Myocyte (in vitro differentiated cells): ENCODE measurements around the gene SOWAHB. TPM values are rescaled to one million over a fixed set of nuclear protein-coding genes. Genes with fewer than 3 reads are reported as not detected.
"Not testable (repeated sequence)": the region's sequence is repeated elsewhere in the genome, so short reads cannot be mapped to it uniquely, and the experiment has no call there.

Experiments used
- DNase-seq: peaks from one replicate; pipeline ENCODE4 v3.0.0-alpha.2; 2012; ENCODE audit warnings: low read depth
- total RNA-seq: library from RNA; depleted of rRNA; stranded (reverse); fragments of >200 nt; gene quantifications from 2 replicates; pipeline ENCODE4 v1.2.3, GENCODE V29; 2014

The SOWAHB gene
- total RNA-seq, 1 donor from 2014 or later: not detected

DNA sequence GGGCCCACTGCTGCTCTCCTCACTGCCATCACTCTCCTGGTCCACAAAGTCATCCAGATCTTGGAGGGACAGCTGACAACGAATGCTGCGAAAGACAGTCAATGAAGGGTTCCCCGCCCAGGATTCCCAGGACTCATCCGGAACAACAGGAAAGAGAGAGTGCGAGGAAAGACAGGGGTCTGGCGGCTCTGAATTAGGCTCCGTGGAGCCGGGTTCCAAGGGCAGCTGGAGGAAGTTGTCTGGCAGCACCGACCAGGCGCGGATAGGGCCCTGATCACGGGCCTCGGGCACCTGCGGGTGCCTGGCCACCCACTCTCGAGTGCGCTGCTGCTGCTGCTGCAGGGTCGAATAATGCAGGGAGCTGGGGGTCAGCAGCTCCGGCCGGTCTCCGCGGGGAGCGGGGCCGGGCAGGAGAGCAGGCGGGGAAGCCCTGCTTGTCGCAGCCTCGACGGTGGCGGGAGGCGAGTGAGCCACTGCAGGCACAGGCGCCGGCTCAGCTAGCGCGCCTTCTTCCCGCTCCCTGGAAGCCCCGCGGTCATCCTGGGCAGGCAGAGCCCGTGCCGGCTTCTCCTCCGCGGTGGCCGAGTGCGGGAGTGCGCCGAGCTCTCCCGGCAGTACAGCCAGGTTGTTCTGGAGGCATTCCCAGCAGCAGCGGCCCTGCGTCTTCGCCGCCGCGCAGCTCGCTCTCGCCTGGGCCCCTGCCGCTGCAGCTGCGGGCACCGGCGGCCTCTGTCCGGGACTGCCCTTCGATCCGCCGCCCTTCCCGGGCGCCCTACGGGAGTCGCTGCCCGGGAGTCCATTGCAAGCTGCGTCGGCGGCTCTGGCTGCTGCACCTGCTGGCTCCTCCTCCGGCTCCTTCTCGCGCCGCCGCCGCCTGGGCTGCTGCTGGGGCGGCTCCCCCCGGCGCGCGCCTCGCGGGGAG is 1.1 kb downstream of the SOWAHB start:
- no peak for DNase-seq

DNA sequence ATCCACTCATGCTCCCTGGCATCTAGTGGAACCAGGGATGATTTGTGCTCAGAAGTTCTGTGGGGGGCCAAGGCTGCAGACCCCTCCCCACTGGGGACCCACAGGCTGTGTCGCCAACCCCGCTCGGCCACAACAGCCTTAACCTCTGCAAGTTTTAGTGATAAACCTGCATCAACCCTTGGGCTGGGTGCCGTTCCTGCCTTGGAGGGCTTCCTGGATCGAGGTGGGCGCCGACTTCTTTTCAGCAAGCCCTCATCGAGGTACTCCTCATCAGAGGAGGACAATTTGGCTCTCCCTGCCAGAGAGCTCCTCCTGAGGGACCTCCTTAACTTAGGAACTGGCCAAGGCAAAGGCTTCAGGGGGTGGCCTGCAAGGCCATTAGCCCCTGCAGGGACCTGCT is 1.9 kb downstream of the SOWAHB start:
- DNase-seq: no peak

DNA sequence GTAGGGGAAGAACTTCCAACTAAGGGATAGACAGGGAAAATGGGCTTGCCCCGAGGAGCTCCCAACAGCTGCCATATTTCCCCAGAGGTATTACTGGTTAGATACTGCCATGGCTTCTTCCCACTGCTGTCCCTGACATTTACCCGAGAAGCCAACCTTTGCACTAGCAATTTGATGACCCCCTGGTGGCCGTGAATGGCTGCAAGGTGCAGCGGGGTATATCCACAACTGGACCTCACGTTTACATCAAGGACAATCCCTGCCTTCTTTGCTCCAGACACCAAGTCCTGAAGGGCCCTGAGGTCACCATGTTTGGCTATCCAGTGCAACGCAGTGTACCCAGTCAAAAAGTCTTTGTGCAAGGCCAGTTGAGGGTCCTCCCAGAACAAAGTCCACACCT is 2.3 kb downstream of the SOWAHB start:
- no peak for DNase-seq

DNA sequence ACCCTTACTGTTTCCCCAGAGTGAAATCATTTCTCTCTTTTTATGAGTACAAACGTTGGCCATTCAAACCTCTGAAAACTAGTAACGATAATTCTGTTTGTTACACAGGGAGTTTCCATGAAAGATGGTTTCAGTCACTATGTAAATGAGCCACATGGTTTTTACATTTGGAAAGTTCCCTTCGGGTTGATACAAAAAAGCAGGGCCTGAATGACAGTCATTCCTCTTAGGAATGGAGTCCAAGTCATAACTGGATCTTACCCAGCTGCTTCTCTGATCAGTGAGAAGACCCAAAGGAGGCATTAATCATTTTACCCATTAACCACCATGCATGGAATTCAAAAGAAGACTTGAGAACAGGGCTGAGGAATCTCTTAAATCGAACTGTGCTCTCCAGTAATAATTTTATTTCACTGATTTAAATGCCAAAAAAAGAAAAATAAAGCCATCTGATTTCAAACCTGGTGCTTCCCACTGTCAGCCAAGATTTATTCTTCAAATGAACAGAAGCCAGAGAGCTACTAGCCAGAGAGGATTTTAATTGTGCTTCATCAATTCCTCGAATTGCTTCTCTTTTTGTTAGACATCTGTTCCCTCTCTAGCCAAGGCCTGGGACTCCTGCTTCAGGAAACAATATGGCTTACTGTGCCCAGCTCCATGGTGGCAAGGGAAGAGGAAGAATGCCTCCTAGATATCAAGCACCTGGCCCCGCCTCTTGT is 3.2 kb downstream of the SOWAHB start:
- no peak for DNase-seq

DNA sequence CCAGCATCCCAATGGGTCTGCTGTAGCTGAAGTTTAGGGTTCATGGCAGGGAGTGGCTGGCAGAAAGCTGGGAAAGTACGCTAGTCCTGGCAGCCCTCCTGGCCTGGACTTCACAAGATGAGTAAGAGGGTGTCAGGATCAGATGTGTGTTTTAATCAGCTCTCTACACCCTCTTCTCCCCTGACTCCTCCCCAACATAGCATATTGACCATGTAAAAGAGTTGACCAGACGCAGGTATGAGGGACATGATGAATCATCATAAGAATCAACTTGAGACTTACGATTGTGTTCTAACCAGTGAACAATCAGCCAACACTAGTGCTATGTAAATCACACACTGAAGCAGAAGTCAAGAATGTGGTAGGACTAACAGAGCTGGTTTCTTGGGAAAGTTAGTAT is 5.3 kb downstream of the SOWAHB start:
- DNase-seq: no peak

DNA sequence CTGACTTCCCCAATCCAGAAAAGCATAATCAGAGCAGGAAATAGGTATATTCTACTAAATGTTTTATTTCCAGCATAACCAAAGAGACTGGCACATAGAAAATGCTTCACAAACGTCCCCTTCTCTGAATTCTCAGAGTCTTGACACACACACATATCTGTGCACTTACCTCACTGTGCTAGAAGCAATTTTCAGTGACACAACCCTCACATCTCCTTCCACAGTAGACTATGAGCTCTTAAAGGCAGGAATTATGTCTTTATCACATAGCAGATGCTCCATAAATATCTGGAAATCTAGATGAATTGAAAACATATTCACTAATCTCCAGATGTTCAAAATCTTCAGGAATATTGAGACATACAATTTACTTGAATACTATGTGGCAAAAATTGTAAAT is 5.9 kb downstream of the SOWAHB start:
- DNase-seq: no peak

DNA sequence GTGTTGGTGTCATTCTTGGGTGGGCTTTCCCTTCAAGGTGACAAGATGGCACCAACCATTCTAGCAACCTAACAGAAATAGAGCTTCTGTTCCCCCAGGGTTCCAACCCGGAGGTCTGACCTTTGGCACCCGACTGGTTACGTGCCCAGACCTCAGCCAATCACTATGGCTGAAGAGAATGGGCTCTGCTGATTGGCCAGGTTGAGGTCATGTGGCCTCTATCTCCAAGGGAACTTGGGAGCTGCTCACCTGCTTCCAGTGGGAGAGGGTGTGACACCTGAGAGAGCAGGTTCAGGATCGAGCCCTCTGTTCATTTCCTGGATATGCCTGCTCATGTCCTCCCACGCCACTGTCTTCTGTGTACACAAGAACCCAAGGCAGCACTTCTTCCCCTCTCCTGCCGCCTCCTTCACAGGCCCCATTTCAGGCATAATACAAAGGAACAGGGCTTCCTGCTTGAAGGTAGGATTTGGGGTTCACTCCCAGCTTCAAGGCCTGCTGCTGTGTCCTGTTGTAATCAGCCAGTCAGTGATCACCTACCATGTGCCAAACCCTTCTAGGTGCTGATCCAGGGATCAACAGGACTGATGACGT is 11.0 kb downstream of the SOWAHB start:
- no peak for DNase-seq

DNA sequence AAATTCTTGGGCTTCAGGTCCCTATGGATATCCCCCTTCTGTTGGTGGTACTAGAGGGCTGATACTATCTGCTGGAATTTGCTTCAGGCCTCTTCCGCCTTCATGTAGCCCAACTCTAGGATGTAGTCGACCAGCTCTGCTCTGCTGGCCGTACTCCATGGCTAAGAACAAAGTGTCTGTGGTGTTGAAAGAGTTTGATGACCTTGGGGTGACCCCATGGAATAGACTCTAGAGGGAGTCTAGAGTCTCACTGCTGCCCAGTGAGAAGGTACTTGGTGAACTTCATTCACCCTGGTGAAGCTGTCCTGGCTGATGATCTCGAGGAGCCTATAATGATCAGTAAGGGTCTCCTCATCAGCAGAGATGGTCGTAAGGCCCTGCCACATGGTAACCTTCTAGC is 11.7 kb downstream of the SOWAHB start:
- no peak for DNase-seq

DNA sequence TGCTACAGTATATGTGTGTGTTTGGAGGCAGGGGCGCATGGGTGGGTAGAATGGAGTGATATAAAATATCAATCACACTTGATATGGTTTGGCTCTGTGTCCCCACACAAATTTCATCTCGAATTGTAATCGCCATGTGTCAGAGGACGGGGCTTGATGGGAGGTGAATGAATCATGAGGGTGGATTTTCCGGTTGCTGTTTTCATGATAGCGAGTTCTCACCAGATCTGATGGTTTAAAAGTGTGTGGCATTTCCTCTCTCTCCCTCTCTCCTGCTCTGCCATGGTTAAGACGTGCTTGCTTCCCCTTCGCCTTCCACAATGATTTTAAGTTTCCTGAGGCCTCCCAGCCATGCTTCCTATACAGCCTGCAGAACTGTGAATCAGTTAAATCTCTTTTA is 14.8 kb downstream of the SOWAHB start:
- no peak for DNase-seq

DNA sequence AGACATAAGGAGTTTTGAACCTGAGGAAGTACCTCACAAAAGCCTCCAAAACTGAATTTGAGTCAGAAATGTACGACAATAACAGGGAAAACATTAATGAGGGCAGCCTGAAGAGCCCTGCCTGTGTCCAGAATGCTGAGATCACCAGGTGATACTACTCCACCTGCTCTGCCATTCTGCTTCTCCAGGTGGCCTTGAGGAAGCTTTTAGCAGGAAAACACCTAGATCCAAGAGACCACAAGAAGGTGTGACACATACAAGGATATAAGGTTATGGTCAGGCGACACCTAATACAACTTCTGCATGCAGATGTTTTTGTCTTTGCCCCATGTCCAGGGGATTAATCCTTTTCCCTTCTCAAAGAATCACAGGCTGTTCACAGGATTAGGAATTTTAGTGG is 15.3 kb downstream of the SOWAHB start:
- no peak for DNase-seq

DNA sequence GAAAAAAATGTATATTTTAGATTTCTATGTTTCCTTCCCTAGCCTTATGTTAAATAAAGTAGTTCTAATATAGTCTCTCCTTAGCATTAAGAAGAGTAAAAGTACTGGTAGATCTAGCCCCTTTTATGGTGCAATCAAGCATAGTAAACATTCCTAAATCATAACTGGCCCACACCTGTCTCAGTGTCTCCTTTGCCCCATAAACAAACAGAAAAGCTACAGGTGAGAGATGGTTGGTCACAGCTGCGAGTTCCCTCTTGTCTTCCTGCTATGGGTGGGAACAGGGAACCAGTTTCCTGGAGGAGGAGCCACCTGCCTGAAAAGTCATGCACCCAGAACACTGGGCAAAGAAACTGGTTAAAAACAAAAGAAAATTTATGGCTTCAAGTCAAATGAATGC is 16.6 kb downstream of the SOWAHB start:
- DNase-seq: no peak

DNA sequence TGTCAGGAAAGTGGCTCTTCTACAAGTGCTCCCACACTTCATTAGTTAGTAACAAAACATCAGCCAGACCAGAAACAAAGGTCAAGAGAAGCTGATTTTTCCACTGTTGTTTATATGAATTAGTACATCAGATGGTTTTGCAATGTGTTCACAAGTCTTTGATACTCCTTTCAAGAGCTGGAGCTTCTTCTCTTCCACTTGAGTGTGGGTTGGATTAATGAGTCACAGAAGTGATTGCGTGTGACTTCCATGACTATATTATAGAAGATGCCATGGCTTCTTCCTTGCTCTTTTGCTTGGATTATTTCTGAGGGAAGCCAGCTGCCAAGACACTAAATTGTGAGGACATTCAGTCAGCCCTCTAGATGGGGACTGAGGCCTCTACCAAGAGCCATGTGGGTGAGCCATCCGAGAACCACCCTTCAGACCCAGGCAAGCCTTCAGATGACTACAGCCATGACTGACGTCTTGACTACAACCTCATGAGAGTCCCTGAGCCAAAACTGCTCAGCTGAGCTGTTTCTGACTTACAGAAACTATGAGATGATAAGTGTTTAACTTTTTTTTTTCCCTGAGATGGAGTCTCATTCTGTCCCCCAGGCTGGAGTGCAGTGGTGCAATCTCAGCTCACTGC is 18.1 kb downstream of the SOWAHB start:
- no peak for DNase-seq

DNA sequence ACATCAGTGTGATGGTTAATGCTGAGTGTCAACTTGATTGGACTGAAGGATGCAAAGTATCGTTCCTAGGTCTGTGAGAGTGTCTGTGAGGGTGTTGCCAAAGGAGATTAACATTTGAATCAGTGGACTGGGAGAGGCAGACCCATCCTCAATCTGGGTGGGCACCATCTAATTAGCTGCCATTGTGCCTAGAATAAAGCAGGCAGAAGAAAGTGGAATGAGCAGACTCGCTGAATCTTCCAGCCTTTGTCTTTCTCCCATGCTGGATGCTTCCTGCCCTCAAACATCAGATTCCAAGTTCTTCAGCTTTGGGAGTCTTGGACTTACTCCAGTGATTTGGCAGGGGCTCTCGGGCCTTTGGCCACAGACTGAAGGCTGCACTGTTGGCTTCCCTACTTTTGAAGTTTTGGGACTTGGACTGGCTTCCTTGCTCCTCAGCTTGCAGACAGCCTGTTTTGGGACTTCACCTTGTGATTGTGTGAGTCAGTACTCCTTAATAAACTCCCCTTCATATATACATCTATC is 19.2 kb downstream of the SOWAHB start:
- DNase-seq: not testable (repeated sequence)

DNA sequence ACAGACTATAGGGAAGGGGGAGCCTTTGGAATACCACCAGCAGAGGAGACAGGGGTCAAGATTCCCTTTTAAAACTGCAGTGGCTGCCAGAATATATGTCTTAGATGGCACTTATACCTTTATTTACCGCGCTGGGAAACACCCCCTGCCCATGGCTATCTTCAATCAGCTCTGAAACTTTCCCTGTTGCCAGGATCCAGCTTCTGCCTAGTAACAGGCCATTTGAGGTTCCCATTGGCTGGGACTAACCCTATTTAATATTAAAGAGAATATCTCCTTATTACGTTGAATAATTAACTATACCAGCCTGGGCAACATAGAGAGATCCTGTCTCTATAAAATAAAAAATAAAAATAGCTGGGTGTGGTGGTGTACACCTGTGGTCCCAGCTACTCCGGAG is 23.8 kb downstream of the SOWAHB start:
- DNase-seq: no peak

DNA sequence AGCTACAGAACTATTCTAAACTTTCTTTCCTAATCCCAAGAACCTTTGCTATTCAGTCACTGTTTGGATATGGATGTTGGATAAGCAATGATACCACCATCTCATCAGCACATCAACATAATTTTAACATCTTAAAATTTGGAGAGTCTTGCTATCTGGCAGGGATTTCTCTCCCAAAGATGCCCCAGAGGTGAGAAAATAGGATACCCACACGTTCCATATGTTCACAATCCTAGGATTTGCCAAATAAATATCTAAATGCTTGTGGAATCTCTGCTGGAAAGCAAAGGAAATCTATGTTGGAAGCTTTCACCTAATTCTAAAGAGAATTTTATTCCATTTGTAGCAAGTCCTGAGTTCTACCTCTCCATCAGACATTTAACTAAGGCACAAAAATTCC is 24.4 kb downstream of the SOWAHB start:
- no peak for DNase-seq

DNA sequence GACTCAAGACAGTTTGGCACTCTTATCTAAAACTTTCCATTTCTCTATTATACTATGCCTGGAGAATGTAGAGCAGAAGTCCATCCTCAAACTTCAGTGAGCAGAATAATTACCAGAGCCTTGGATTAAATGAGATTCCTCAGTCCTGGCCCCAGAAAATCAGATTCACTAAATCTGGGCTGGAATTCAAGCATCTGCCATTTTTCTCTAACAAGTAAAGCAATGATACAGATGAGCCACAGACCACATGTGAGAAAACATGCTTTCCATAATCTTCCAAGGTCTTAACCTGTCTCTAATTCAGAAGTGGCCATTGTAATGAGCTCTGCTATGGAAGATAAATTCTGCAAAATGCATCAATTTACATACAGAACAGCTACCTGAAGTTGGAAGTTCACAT is 25.4 kb downstream of the SOWAHB start:
- DNase-seq: no peak

DNA sequence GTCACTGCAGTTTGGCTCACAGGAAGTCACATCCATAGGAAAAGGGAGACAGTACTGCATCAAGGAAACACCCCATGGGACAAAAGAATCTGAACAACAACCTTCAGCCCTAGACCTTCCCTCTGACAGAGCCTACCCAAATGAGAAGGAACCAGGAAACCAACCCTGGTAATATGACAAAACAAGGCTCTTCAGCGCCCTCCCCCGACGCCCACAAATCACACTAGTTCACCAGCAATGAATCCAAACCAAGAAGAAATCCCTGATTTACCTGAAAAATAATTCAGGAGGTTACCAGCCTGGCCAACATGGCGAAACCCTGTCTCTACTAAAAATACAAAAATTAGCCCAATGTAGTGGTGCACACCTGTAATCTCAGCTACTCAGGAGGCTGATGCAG is 29.2 kb downstream of the SOWAHB start:
- not testable (repeated sequence) for DNase-seq

DNA sequence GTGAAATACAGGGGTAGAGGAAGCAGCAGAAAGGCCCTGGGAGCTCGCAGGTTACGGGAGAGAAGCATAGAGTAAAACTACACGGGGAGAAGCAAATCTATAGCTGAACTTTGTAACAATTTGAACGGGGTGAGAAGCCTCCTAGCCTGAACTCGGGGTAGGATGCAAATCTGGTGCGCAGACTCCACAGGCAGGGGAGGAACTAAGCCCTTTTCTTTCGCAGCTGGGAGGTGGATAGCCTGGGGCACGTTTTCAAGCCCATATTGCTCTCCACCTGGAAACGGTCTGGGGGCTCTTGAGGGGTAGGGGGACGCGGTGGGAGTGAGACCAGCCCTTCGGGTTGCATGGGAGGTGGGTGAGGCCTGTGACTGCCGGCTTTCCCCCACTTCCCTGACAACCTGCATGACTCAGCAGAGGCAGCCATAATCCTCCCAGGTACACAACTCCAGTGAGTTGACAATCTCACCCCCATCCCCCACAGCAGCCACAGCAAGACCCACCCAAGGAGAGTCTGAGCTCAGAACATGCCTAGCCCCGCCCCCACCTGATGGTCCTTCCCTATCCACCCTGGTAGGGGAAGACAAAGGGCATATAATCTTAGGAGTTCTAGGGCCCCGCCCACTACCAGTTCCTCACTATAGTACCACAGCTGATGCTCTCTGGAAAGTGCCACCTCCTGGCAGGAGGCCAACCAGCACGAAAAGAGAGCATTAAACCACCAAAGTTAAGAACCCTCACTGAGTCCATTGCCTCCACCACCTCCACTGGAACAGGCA is 29.9 kb downstream of the SOWAHB start:
- DNase-seq: no peak

DNA sequence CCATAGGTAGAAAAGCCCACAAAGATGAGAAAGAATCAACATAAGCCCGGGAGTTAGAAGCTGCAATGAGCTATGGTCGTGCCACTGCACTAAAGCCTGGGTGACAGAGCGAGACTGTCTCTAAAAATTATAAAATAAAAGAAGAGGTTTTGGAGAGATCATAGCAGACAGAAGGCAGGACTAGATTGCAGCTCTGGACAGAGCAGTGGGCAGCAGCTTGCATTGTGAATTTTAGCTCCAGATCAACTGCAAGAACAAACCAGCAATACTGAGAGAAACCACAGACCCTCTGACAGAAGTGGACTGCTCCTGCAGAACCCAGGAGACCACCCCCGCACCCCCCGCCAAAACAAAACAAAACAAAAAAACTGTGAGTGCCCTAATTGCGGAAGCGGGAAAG is 30.6 kb downstream of the SOWAHB start:
- no peak for DNase-seq

DNA sequence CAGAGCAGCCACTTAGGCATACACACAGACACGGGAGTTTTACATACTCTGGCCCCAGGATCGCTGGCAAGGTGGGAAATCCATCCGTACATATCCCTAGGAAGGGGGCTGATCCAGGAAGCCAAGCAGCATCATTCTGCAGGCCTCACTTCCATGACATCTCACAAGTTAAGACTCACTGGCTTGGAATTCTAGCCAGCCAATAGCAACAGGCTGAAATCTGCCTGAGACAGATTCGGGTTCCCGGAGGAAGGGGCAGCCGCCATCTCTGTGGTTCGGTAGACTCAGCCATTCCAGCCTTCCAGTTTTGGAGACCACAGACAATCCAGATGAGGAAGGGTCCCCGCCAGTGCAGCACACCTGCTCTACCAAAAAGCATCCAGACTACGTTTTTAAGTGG is 31.3 kb downstream of the SOWAHB start:
- DNase-seq: no peak

DNA sequence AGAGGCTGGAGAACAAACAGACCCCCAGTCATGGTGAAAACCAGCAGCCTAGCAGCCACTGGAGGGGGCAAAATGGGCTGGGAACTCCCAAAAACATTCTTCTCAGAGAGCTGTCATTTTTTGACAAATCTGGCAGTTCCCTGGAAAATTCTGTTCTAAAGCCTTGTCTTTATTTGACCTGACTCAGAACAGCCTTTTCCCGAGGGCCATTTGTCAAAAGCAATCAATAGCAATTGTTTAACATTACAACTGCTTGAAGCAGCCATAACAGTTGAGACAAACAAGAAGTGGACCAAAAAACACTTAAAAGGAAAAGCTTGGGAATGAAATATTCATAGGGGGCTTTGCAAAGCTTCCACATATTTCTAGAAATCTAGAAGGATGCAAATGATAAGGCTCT is 39.6 kb downstream of the SOWAHB start:
- DNase-seq: no peak
